ENCODE measurements around the gene PTGR3. TPM values are rescaled to one million over a fixed set of nuclear protein-coding genes. Genes with fewer than 3 reads are reported as not detected.

PTGR3 gene
- total and polyA plus RNA-seq, 2 of the 8 experiments (the other 6 are each of a cell fraction or from before 2014, with no cell fraction given), result 2.0 to 3.6 TPM

DNA sequence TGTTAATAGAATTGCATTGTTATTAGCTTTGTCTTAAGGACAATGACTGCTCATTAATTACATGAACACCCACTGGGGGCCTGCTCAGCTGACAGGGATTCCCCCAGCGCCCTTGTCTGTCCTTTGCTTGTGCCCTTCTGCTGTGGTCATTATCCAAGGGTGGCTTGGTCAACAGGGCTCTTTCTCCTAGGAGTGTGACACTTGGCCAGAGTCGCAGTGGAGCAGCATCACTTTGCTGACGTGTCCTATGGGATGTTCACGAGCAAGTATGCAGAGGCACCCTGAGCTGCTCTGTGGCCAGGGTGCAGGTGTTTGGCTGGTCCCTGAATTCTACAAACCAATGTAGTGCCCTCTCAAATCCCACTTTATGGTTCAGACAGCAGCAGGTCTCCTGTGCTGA is 46.0 kb downstream of the PTGR3 start:
- no peak overlapping the region for H3K27ac ChIP-seq (ENCODE audit: low read depth, low read length)
- 0 out of 7 replicates have a peak, but pooled peaks cover 0 to 2% (median 0%) of the 10 kb centered on the region in 4 experiments for H3K4me1 ChIP-seq (replicated peaks in 1 of 4; ENCODE audit: control insufficient read depth in 3 of 4, insufficient read depth in 4 of 4, low read length in 3 of 4)
- no peak overlapping the region for H2BK20ac ChIP-seq (ENCODE audit: low read length)
- H3K4ac ChIP-seq (replicated peaks; ENCODE audit: insufficient read length, low read depth, low read length), result no peak overlapping the region
- H2BK5ac ChIP-seq (ENCODE audit: low read depth, low read length), result no peak overlapping the region
- H3K9me3 ChIP-seq (ENCODE audit: insufficient read depth in 2 of 2, low read depth in 1 of 2, low read length in 1 of 2), result no peaks in the 10 kb centered on the region
- 93% methylated on average over 4 of the region's 4 CpGs; no CpG with 5 or more reads in 1 of the 2 experiments for WGBS, 2 experiments (ENCODE audit: extremely low coverage in 1 of 2, insufficient coverage in 1 of 2, insufficient read length in 1 of 2, insufficient replicate concordance in 2 of 2, low coverage in 1 of 2, low lambda C conversion rate in 2 of 2, missing lambda C conversion rate in 1 of 2)
- no peak for FAIRE-seq
- no peak overlapping the region for H3K14ac ChIP-seq (ENCODE audit: insufficient read length)
- no peak overlapping the region for H4K91ac ChIP-seq (replicated peaks; ENCODE audit: insufficient read length, low read length)
- ChIA-PET POLR2A (ENCODE audit: partially characterized antibody) (no interaction called here), CTCF (ENCODE audit: partially characterized antibody) (interaction anchor here (1.4 kb wide), 1 partner anchor 344 kb away, joined by 3 read pairs; no protein-coding TSS in a partner anchor)
- H3K79me2 ChIP-seq (ENCODE audit: control insufficient read depth in 1 of 2, insufficient read depth in 2 of 2, low read length in 2 of 2), result no peaks in the 10 kb centered on the region
- H4K20me1 ChIP-seq (replicated peaks in 1 of 2; ENCODE audit: control insufficient read depth in 1 of 2, insufficient read depth in 2 of 2, low read length in 2 of 2), result no peaks in the 10 kb centered on the region
- H2BK15ac ChIP-seq (ENCODE audit: low read length), result no peak overlapping the region
- H2BK12ac ChIP-seq (ENCODE audit: low read depth, low read length), result no peak overlapping the region
- no peak overlapping the region for H2AK5ac ChIP-seq (ENCODE audit: low read depth, low read length)
- H4K8ac ChIP-seq (ENCODE audit: extremely low read depth, insufficient read depth, low read length), result no peak overlapping the region
- H2BK120ac ChIP-seq (replicated peaks; ENCODE audit: low read depth, low read length), result no peak overlapping the region
- H3K9ac ChIP-seq (replicated peaks in 1 of 4; ENCODE audit: extremely low read depth in 1 of 4, low read depth in 3 of 4, low read length in 3 of 4), result no peak overlapping the region
- H3K79me1 ChIP-seq (ENCODE audit: low read depth, low read length), result no peaks in the 10 kb centered on the region
- H3K18ac ChIP-seq (ENCODE audit: extremely low read depth, low read length), result no peak overlapping the region
- H2AFZ ChIP-seq (ENCODE audit: low read length), result no peak overlapping the region
- H3K4me2 ChIP-seq (ENCODE audit: insufficient read depth in 1 of 2, low read depth in 2 of 2, low read length in 2 of 2), result no peak overlapping the region
- no peaks in the 10 kb centered on the region for H3K23me2 ChIP-seq (ENCODE audit: low read depth, low read length)
- no peaks in the 10 kb centered on the region for H3K36me3 ChIP-seq (ENCODE audit: control insufficient read depth in 2 of 4, insufficient read depth in 4 of 4, low read length in 3 of 4)
- no peak overlapping the region for H3K23ac ChIP-seq (ENCODE audit: insufficient read length)
- H4K5ac ChIP-seq (ENCODE audit: insufficient read length, low read depth, low read length), result no peak overlapping the region
- H3K4me3 ChIP-seq (ENCODE audit: extremely low read depth in 1 of 4, insufficient read depth in 2 of 4, low read depth in 3 of 4, low read length in 4 of 4), result no peak overlapping the region
- no peaks in the 10 kb centered on the region for H3K27me3 ChIP-seq (replicated peaks in 1 of 4; ENCODE audit: control insufficient read depth in 3 of 4, extremely low read depth in 1 of 4, insufficient read depth in 3 of 4, low read length in 3 of 4)
- DNase-seq (ENCODE audit: low read depth in 1 of 2, low spot score in 2 of 2), result no peak
- H3K56ac ChIP-seq (replicated peaks; ENCODE audit: insufficient read length, low read depth, low read length), result no peak overlapping the region
- TF ChIP-seq PHF8 (conservative IDR thresholded peaks at IDR 0.05; ENCODE audit: low read depth, low read length), result no peak
- no peak for TF ChIP-seq TCF12 (IDR thresholded peaks at IDR 0.05; ENCODE audit: low read depth, low read length)
- TF ChIP-seq EGR1 (IDR thresholded peaks at IDR 0.05; ENCODE audit: borderline replicate concordance, low read depth, low read length), result no peak
- TF ChIP-seq GABPA (IDR thresholded peaks at IDR 0.05; ENCODE audit: borderline replicate concordance, insufficient read depth, low read length), result no peak
- TF ChIP-seq CBX5 (IDR thresholded peaks at IDR 0.05; ENCODE audit: low read depth, low read length), result no peak

All from H1 (cell line).